Neural cell (in vitro differentiated cells): ENCODE measurements around the gene RBP4. TPM values are rescaled to one million over a fixed set of nuclear protein-coding genes. Genes with fewer than 3 reads are reported as not detected.

Source experiments
- H2AFZ ChIP-seq: fragments of 200-600, 300-800 bp; sonication (generic), shearing (Covaris generic); 2 replicates; pipeline ENCODE4 v1.6.0; 2014; ENCODE audit warnings: low read depth, mild to moderate bottlenecking, antibody characterized with exemption, low read length, moderate library complexity
- H3F3A ChIP-seq: fragments of 200-600 bp; shearing (Covaris generic); 2 replicates; pipeline ENCODE4 v1.6.1; 2016; ENCODE audit warnings: mild to moderate bottlenecking, moderate library complexity, mixed read lengths, antibody characterized with exemption, low read length; ENCODE audit not compliant: insufficient read depth, poor library complexity, severe bottlenecking
- H3K27ac ChIP-seq: fragments of 200-600, 300-800 bp; sonication (generic), shearing (Covaris generic); 2 replicates; pipeline ENCODE4 v1.5.1; 2014; ENCODE audit warnings: mild to moderate bottlenecking, low read length, moderate library complexity
- H3K27me3 ChIP-seq: fragments of 300-800, 200-600 bp; sonication (generic), shearing (Covaris generic); 2 replicates; pipeline ENCODE4 v1.6.0; 2014; ENCODE audit warnings: mild to moderate bottlenecking, low read depth, low read length, moderate library complexity; ENCODE audit not compliant: insufficient read depth
- H3K36me3 ChIP-seq: fragments of 300-800, 200-600 bp; sonication (generic), shearing (Covaris generic); 2 replicates; pipeline ENCODE4 v1.5.1; 2014; ENCODE audit warnings: mild to moderate bottlenecking, antibody characterized with exemption, low read length, moderate library complexity; ENCODE audit not compliant: insufficient read depth
- H3K4me2 ChIP-seq: fragments of 300-800, 200-600 bp; sonication (generic), shearing (Covaris generic); 2 replicates; pipeline ENCODE4 v1.6.0; 2014; ENCODE audit warnings: mild to moderate bottlenecking, low read length
- H3K4me3 ChIP-seq: fragments of 300-800, 200-600 bp; sonication (generic), shearing (Covaris generic); 2 replicates; pipeline ENCODE4 v1.5.1; 2014; ENCODE audit warnings: mild to moderate bottlenecking, low read length, moderate library complexity
- H3K79me2 ChIP-seq: fragments of 200-600 bp; shearing (Covaris generic); replicated peaks from 2 replicates; pipeline ENCODE4 v1.6.0; 2014; ENCODE audit warnings: mild to moderate bottlenecking, low read length, moderate library complexity; ENCODE audit not compliant: insufficient read depth
- H3K9ac ChIP-seq: fragments of 300-800, 200-600 bp; sonication (generic), shearing (Covaris generic); 2 replicates; pipeline ENCODE4 v1.6.1; 2016; ENCODE audit warnings: mild to moderate bottlenecking, low read length, mixed read lengths
- H3K9me2 ChIP-seq: fragments of 200-600 bp; shearing (Covaris generic); 2 replicates; pipeline ENCODE4 v1.6.1; 2016; ENCODE audit warnings: mild to moderate bottlenecking, low read length, mixed read lengths; ENCODE audit not compliant: insufficient read depth
- H3K9me3 ChIP-seq: fragments of 200-600, 300-800 bp; sonication (generic), shearing (Covaris generic); 2 replicates; pipeline ENCODE4 v1.6.1; 2016; ENCODE audit warnings: mild to moderate bottlenecking, mixed run types, low read length, moderate library complexity, mixed read lengths
- H4K20me1 ChIP-seq: fragments of 200-600 bp; shearing (Covaris generic); 2 replicates; pipeline ENCODE4 v1.6.1; 2016; ENCODE audit warnings: mild to moderate bottlenecking, mixed run types; ENCODE audit not compliant: insufficient read depth
- EP300 ChIP-seq: fragments of 450-650 bp; conservative IDR thresholded peaks from 2 replicates; pipeline ENCODE4 v1.6.1; 2014; ENCODE audit warnings: antibody characterized with exemption, mild to moderate bottlenecking, moderate library complexity; ENCODE audit not compliant: poor library complexity, severe bottlenecking
- EZH2 ChIP-seq: fragments of 200-600, 300-800 bp; shearing (Covaris generic), sonication (generic); IDR thresholded peaks from 2 replicates; pipeline ENCODE4 v1.6.1; 2014; ENCODE audit warnings: antibody characterized with exemption, low read length, borderline replicate concordance, mild to moderate bottlenecking; ENCODE audit not compliant: insufficient read depth, poor library complexity, severe bottlenecking
- MXI1 ChIP-seq: fragments of 450-650 bp; conservative IDR thresholded peaks from 2 replicates; pipeline ENCODE4 v1.6.1; 2014; ENCODE audit warnings: antibody characterized with exemption, mild to moderate bottlenecking; ENCODE audit not compliant: poor library complexity, severe bottlenecking
- POLR2AphosphoS5 ChIP-seq: IDR thresholded peaks from 2 replicates; pipeline ENCODE4 v1.6.1; 2012
- RAD21 ChIP-seq: fragments of 450-650 bp; conservative IDR thresholded peaks from 2 replicates; pipeline ENCODE4 v1.6.1; 2014; ENCODE audit warnings: antibody characterized with exemption, mild to moderate bottlenecking, moderate library complexity
- SMC3 ChIP-seq: fragments of 450-650 bp; conservative IDR thresholded peaks from 2 replicates; pipeline ENCODE4 v1.6.1; 2014; ENCODE audit warnings: antibody characterized with exemption, mild to moderate bottlenecking, moderate library complexity; ENCODE audit not compliant: poor library complexity
- TAF1 ChIP-seq: IDR thresholded peaks from 2 replicates; pipeline ENCODE4 v1.6.1; 2012; ENCODE audit warnings: low read depth
- polyA plus RNA-seq: library from polyadenylated mRNA; depleted of rRNA; stranded (reverse); fragments of >200 nt; gene quantifications from 2 replicates; pipeline ENCODE4 v1.2.3, GENCODE V29; 2014
- TF ChIP-seq, protein P1 (sequence below): IDR thresholded peaks from 2 replicates; pipeline ENCODE4 v1.6.1; 2012; ENCODE audit warnings: borderline replicate concordance
- TF ChIP-seq, protein P2 (sequence below): fragments of 450-650 bp; IDR thresholded peaks from 2 replicates; pipeline ENCODE4 v1.5.1; 2014; ENCODE audit warnings: antibody characterized with exemption, mild to moderate bottlenecking, moderate library complexity; ENCODE audit not compliant: poor library complexity, severe bottlenecking

Gene RBP4
- polyA plus RNA-seq, 1 donor from 2014 or later = 0.73 TPM

DNA sequence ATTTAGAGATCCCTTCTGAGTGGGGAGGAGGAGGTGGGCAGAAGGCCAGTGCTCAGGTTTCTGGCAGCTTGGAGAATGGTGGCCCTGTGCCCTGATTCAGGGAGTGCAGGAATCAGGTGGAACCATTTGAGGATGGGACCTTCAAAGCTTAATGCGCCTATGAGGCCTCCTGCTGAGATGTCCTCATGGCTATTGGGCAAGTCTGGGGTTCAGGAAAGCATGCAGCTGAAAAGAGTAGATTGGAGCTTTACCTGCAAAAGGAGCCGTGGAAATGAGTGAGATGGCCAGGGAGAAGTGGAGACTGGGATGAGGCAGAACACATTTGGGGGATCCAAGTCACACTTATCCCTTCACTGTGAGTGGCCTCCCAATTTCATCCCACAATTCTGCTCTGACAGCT is 28.4 kb downstream of the RBP4 start:
- Histone ChIP-seq H3K4me3 (no peak overlapping the region), H3K9me3 (no peaks in the 10 kb centered on the region), H3F3A (no peaks in the 10 kb centered on the region), H3K79me2 (no peaks in the 10 kb centered on the region), H4K20me1 (no peaks in the 10 kb centered on the region), H3K4me2 (no peak overlapping the region), H3K9ac (no peak overlapping the region), H3K9me2 (no peaks in the 10 kb centered on the region), H3K27me3 (peaks cover 34% of the 10 kb centered on the region), H3K36me3 (no peaks in the 10 kb centered on the region), H2AFZ (no peak overlapping the region), H3K27ac (no peak overlapping the region)
- TF ChIP-seq RAD21 (no peak), MXI1 (no peak), EP300 (no peak), POLR2AphosphoS5 (no peak), TAF1 (no peak), SMC3 (no peak), EZH2 (no peak)
- TF ChIP-seq, protein P1, sequence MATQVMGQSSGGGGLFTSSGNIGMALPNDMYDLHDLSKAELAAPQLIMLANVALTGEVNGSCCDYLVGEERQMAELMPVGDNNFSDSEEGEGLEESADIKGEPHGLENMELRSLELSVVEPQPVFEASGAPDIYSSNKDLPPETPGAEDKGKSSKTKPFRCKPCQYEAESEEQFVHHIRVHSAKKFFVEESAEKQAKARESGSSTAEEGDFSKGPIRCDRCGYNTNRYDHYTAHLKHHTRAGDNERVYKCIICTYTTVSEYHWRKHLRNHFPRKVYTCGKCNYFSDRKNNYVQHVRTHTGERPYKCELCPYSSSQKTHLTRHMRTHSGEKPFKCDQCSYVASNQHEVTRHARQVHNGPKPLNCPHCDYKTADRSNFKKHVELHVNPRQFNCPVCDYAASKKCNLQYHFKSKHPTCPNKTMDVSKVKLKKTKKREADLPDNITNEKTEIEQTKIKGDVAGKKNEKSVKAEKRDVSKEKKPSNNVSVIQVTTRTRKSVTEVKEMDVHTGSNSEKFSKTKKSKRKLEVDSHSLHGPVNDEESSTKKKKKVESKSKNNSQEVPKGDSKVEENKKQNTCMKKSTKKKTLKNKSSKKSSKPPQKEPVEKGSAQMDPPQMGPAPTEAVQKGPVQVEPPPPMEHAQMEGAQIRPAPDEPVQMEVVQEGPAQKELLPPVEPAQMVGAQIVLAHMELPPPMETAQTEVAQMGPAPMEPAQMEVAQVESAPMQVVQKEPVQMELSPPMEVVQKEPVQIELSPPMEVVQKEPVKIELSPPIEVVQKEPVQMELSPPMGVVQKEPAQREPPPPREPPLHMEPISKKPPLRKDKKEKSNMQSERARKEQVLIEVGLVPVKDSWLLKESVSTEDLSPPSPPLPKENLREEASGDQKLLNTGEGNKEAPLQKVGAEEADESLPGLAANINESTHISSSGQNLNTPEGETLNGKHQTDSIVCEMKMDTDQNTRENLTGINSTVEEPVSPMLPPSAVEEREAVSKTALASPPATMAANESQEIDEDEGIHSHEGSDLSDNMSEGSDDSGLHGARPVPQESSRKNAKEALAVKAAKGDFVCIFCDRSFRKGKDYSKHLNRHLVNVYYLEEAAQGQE = no peak
- TF ChIP-seq, protein P2, sequence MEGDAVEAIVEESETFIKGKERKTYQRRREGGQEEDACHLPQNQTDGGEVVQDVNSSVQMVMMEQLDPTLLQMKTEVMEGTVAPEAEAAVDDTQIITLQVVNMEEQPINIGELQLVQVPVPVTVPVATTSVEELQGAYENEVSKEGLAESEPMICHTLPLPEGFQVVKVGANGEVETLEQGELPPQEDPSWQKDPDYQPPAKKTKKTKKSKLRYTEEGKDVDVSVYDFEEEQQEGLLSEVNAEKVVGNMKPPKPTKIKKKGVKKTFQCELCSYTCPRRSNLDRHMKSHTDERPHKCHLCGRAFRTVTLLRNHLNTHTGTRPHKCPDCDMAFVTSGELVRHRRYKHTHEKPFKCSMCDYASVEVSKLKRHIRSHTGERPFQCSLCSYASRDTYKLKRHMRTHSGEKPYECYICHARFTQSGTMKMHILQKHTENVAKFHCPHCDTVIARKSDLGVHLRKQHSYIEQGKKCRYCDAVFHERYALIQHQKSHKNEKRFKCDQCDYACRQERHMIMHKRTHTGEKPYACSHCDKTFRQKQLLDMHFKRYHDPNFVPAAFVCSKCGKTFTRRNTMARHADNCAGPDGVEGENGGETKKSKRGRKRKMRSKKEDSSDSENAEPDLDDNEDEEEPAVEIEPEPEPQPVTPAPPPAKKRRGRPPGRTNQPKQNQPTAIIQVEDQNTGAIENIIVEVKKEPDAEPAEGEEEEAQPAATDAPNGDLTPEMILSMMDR = no peak

DNA sequence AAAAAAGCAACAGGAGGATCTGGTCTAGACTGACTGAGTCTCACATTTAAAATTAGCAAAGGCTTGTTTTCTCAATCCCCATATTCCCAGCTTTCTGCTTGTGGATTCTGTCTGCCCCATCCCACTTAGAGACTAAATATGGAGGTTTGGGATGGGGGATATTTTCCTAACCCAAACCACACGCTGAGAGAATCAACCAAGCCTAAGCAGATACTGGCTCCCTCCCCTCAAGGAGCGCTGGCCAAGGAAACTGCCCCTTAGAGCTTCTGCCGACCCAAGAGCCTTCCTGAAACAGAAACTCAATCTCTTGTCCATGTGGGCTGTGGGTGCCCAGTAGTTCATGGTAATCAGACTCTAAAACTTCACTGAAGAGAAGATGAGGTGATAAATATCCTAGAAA is 30.7 kb downstream of the RBP4 start:
- Histone ChIP-seq H3K27ac (no peak overlapping the region), H3K4me3 (no peak overlapping the region), H3K36me3 (no peaks in the 10 kb centered on the region), H3K4me2 (no peak overlapping the region), H4K20me1 (no peaks in the 10 kb centered on the region), H3K27me3 (peaks cover 57% of the 10 kb centered on the region), H3F3A (no peaks in the 10 kb centered on the region), H3K79me2 (no peaks in the 10 kb centered on the region), H3K9me2 (no peaks in the 10 kb centered on the region), H3K9ac (no peak overlapping the region), H3K9me3 (no peaks in the 10 kb centered on the region), H2AFZ (no peak overlapping the region)
- TF ChIP-seq, protein P2 = no peak
